GM21717 (cell line): ENCODE data around the gene AGPAT4.
"Not testable (repeated sequence)": the region's sequence is repeated elsewhere in the genome, so short reads cannot be mapped to it uniquely, and the experiment has no call there.

Source experiments
- ATAC-seq: cut with Tn5 transposase; IDR thresholded peaks from one replicate; pipeline ENCODE4 v1.9.1; 2021; ENCODE audit warnings: mild to moderate bottlenecking, moderate library complexity; ENCODE audit not compliant: unreplicated experiment

The AGPAT4 gene

DNA sequence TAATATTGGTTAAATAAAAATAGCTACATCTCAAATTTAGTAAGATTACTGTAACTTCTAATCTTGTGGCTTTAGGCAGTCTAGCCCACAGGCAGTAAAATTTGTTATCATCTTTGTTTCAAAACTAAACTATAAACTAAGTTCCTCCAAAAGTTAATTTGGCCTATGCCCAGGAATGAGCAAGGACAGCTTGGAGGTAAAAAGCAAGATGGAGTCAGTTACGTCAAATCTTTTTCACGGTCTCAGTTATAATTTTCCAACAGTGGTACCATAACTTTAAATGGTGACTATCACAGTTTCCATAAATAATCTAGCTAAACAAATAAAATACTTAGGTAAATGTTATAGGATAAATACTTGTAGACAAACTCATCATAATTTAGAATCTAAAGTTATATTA lies 63.0 kb downstream of the AGPAT4 start:
- ATAC-seq, result no peak

DNA sequence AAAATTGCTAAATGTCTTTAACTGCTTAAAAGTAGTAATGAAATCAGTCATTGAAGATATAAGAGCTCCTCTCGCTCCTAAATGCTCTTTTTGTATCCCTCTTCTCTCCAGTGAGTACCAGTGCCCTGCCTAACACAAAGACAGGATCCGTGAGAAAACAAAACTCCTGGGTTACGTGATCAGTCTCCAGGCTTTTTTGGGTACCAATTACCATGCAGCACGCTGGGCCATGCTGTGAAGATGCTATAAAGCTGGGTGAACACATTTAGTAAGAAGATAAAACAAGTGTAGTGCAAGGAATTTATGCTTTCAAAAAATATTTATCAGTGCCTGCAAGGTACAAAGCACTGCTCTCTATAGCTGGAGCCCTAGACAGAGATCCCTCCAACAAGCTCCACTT lies 66.7 kb downstream of the AGPAT4 start:
- ATAC-seq, result no peak

DNA sequence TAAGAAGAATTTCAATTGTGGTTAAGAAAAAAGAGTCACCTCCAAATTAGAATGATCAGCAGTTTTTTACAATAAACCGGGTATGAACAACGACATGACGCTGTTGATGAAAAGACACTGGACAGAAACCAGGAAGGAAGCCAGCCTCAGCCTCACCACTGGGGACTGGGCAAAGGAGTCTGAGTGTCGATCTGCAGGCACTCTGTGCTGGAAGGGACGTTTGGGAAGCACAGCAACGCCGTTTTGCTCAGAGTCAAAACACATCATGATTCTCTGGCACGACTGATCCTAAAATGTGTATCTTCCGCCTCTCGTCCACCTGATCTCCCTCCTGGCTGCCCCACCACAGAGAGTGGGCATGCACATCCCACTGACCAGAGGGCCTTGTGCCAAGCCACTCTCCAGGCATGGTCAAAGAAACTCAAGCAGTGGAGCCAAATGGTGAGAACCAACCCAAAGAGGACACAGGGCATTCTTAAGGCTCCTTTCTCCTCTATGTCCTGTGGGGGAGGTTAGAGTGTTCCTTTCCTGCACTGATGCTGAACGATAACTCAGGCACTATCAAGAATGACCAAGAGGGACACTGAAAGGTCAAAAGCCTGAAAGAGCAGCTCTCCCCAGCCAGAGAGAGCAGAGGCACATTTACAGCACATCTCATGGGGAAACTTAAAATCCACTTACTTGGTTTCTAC lies 68.8 kb downstream of the AGPAT4 start:
- ATAC-seq, result no peak

DNA sequence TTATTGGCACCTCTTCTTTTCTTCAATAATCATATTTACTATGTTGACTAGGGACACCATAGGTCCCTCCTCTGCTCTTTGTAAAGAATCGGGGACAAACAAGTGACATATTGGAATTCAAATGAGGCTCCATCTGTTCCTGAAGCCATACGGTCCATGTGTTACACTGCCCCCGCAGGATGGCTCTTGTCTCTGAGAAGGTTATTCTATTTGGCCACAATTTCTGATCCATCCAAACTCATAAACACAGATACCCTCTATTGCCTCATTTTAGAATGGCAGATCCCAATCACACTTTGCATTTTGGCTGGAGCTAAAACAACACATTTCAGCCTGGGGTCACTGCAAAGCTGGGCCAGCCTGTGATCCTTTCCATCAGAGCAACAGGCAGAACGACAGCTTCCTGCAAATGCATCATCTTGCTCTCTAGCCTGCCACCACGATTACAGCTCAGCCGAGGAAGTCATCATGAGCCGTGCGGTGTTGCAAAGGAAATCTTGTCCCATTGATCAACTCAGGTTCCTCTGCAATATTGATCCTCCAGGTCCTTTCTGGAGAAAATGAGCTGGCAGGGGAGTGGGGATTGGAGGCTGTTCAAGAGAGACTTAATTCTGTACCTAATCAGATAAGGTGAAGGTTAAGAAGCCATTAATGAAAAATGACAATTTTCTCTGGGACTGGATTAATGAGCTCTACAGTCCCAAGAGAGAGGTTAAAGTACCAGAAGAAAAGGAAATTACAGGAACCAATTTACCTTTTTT lies 73.1 kb downstream of the AGPAT4 start:
- no peak for ATAC-seq

DNA sequence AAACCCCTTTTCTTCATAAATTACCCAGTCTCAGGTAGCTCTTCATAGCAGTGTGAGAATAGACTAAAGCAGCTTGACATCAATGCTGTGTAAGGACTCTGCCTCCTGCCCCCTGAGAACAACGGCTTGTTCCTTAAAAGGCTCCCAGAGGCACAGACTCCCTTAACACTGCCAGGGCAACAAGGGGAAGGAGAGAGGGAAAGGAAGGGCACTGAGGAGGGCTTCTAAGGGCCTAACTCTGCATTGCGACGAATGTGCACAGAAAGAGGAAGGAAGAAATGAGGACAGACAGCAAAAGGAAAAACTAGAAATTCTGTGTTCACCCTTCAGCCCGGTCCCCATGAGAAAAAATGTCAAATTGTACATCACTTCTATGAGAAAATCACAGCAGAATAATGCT lies 74.0 kb downstream of the AGPAT4 start:
- ATAC-seq, result no peak

DNA sequence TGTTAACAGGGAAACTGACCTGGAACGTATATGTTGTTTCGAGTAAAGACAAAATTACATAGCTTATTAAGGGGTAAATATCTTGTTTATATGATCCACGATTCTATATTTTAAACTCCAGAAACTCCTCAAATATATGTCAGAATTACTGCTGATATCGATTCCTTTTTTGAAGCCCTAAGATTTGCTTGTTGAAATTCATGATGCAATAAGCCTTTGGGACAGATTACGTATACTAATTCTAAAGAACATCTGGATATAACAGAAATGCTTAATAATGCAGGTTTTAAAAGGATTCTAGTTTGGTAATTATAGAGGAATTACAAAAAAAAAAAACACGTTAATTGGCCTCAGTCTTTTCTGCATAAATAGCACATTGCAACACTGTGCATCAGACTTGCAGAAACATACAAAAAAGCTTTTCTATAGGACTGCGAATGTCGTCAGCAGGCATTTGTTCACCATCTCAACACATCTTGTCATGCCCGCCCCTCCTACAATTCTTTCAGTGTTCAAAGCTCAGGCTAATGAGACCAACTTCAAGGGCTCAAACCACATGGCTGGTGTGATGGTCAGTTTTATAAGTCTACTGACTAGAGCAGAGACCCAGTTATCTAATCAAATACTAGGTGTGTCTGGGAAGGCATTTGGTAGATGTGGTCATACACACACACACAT lies 74.9 kb downstream of the AGPAT4 start:
- no peak for ATAC-seq

GRCh38 chr6:161198176-161198575 lies 75.7 kb downstream of the AGPAT4 start:
- no peak for ATAC-seq

- no peak for ATAC-seq
These were observed 78.5 kb downstream of the AGPAT4 start for GRCh38 chr6:161195386-161195785.

DNA sequence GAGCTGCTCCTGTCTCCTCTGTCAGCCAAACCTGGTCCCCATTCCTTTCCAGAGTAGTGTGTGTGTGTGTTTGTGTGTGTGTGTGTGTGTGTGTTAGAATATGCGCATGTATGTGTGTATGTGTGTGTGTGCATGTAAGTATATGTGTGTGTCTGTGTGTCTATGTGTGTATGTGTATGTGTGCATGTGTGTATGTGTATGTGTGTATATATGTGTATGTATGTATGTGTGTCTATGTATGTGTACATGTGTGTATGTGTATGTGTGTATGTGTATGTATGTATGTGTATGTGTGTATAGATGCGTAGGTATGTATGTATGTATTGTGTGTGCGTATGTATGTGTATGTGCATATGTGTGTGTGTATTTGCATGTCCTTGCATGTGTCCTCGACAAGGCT lies 79.5 kb downstream of the AGPAT4 start:
- ATAC-seq, result no peak

GRCh38 chr6:161192636-161193411 lies 81.0 kb downstream of the AGPAT4 start:
- ATAC-seq, result no peak

DNA sequence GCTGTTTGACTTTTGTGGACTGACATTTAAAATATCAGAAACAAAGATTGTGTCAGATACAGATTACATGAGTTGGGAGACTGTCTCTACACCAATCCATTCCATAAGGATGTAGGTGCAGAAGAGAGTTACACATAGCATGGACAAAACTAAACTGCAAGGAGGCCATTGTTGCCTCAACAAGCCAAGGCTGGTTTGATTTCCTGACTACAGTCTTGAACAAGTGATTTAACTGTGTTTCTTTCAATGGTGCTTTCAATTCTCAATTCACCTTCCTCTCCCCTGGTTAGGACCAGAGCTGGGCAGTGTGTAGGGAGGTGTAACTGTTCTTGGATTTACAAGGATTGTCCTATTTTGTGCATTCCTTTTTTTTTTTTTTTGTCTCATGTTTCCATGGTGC lies 82.2 kb downstream of the AGPAT4 start:
- ATAC-seq, result no peak

DNA sequence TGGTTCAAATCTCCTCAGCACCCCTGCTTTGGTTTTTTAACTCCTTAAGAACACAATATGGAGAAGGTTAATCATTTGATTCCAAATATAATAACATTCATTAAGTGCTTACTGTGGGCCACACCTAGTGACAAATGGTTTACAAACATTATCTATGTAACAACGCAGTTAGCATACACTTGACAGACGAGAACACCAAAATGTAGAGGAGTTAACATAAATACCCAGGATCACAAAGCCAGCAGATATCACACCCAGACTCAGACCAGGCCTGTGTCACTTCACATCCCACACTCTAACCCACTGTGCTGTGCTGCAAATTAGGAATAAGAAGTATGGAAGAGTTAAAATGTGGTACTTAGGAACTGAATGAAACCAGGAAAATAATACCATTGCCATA lies 82.9 kb downstream of the AGPAT4 start:
- ATAC-seq, result no peak

GRCh38 chr6:161189891-161190290 lies 84.0 kb downstream of the AGPAT4 start:
- no peak for ATAC-seq

DNA sequence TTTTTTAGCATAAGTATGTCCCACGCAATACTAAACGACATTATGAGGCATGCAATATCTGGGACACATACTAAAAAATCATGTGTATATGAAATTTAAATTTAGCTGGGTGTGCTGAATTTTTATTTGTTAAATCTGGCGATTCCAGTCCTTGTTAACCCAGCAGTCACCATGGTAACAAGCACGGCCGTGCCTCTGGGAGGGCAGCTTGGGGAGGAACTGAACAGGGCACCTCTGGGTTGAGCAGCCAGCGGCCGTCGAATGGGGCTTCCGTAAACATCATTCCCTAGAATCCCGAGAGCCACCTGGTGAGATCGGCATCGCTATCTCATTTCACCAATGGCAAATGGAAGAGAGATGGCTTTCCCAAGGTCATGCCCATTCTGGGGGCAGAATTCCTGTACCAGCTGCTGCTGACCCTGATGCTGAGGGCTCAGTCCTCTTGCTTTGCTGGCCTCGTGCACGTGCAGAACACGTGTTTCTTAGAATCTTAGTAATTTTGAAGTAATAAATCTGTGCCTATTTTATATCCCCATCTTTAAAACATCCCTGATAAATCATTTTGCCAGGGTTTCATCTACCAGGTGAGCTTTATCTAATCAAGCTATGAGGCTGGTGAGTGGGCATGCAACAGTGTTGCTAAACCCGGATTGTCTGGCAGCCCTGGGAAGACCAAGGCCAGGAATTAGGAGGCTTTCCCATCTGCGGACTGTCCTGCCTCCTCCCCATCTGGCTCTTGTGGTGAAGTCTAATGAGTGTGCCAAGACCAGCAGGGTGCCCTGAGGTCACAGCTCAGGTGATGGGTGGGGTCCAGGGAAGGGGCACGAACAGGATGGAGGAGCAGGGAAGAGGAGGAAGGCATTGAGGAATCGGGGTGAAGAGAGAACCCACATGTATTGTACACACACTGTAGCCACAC lies 85.1 kb downstream of the AGPAT4 start:
- no peak for ATAC-seq

GRCh38 chr6:161186173-161186769 lies 87.6 kb downstream of the AGPAT4 start:
- no peak for ATAC-seq

DNA sequence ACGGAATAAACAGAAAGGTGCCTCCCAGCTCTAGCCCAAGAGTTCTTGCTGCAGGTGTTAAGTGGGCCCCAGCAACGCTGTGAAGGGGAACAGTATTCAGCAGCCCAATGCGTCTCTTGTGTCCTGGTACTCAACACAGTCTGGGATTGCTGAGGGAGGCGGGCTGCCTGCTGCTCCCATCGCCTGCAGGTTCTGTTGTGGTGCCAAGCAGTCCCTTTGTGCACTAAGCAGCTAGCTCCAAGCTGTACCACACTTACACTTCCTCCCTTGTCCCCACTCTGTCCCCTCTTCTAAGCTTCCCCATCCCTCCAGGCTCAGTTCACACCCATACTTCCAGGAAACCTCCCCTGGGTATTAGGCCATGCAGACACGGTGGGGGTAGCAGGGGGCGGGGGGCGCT lies 92.7 kb downstream of the AGPAT4 start:
- ATAC-seq, result no peak

- ATAC-seq, result not testable (repeated sequence)
These were observed 95.7 kb downstream of the AGPAT4 start for GRCh38 chr6:161178155-161178554.

GRCh38 chr6:161176428-161176827 lies 97.4 kb downstream of the AGPAT4 start:
- ATAC-seq, result not testable (repeated sequence)

DNA sequence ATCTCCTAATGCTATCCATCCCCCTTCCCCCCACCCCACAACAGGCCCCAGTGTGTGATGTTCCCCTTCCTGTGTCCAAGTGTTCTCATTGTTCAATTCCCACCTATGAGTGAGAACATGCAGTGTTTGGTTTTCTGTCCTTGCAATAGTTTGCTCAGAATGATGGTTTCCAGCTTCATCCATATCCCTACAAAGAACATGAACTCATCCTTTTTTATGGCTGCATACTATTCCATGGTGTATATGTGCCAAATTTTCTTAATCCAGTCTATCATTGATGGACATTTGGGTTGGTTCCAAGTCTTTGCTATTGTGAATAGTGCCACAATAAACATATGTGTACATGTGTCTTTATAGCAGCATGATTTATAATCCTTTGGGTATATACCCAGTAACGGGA lies 101.1 kb downstream of the AGPAT4 start:
- ATAC-seq, result not testable (repeated sequence)

DNA sequence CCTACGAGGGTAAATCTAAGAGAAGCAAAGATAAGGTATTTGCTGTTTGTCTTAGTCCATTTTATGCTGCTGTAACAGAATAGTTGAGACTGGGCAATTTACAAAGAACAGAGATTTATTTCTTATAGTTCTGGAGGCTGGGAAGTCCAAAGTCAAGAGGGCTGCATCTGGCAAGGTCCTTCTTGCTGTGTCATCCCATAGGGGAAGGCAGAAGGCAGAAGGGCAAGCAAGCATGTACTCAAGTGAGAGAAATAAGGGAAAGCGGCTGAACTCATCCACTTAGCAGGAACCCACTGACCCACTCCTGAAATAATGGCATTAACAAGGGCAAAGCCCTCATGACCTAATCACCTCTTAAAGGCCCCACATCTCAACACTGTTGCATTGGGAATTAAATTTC lies 102.7 kb downstream of the AGPAT4 start:
- ATAC-seq, result no peak
